ENCODE measurements around the gene BNC1.

DNA sequence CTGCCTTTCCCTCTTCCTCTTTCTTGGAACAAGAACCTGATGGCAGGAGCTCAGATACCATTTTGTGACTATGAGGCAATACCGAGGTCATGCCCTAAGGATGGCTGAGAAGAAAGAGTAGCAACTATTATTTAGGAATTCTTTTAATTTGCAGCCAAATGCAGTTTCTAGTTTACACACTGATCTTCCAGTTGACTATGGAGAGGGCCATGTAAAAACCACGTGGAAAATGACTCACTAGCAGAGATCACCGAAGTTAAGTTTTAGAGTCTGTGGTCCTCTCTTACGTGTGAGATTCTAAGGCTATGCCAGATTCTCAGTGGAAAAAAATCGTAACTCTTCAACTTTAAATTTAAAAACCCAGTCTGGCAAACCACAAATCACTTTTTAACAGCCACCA is 7.8 kb downstream of the BNC1 start:
- TF ChIP-seq GATA2 (IDR thresholded peaks at IDR 0.05; ENCODE audit: low read depth, low read length) (no peak), GATA3 (IDR thresholded peaks at IDR 0.05; ENCODE audit: low read depth, low read length) (no peak)
